Esophagus (tissue), 2 donors: Measurements from ENCODE around the gene PLA2G4A. TPM values are rescaled to one million over a fixed set of nuclear protein-coding genes. Genes with fewer than 3 reads are reported as not detected.
"Not testable (repeated sequence)": the region's sequence is repeated elsewhere in the genome, so short reads cannot be mapped to it uniquely, and the experiment has no call there.

Experiments used
- H3K27ac ChIP-seq, 2 donors: one replicate each; pipeline ENCODE4 v1.5.1; 2013; ENCODE audit warnings: low read depth in 2 of 2, mild to moderate bottlenecking in 2 of 2, inconsistent platforms in 1 of 2, low read length in 1 of 2, moderate library complexity in 1 of 2
- H3K27me3 ChIP-seq, 2 donors: one replicate each; pipeline ENCODE4 v1.6.1; 2013; ENCODE audit warnings: low read length in 2 of 2, control low read depth in 1 of 2, mild to moderate bottlenecking in 1 of 2; ENCODE audit not compliant: insufficient read depth in 2 of 2, control insufficient read depth in 1 of 2
- H3K36me3 ChIP-seq, 2 donors: one replicate each; pipeline ENCODE4 v1.6.1; 2013; ENCODE audit warnings: low read length in 1 of 2; ENCODE audit not compliant: control insufficient read depth in 2 of 2, insufficient read depth in 2 of 2
- H3K4me1 ChIP-seq, 2 donors: one replicate each; pipeline ENCODE4 v1.6.1; 2013; ENCODE audit warnings: low read length in 1 of 2; ENCODE audit not compliant: control insufficient read depth in 2 of 2, insufficient read depth in 2 of 2
- H3K4me3 ChIP-seq, 2 donors: one replicate each; pipeline ENCODE4 v1.5.1; 2013; ENCODE audit warnings: low read length in 2 of 2, mild to moderate bottlenecking in 2 of 2, low read depth in 1 of 2, moderate library complexity in 1 of 2
- H3K9me3 ChIP-seq, 2 donors: one replicate each; pipeline ENCODE4 v1.6.1; 2013; ENCODE audit warnings: mild to moderate bottlenecking in 2 of 2, low read depth in 1 of 2, low read length in 1 of 2, moderate library complexity in 1 of 2; ENCODE audit not compliant: control insufficient read depth in 2 of 2, insufficient read depth in 1 of 2
- WGBS, 2 donors: extraction: QIAGEN DNeasy Blood & Tissue Kit; methylation state at CpG; one replicate each; pipeline ENCODE4 v1.1.7; 2013; 5-methylcytosine and 5-hydroxymethylcytosine counted together
- polyA plus RNA-seq, 2 donors: library from polyadenylated mRNA; stranded (reverse); fragments of 200-250 nt; gene quantifications; one replicate each; pipeline ENCODE4 v1.2.3, GENCODE V29; 2013
- donor health status: healthy with polysubstance abuse.
- donor health status: Bipolar disorder and iron deficiency.

Gene PLA2G4A
- polyA plus RNA-seq, 2 donors: 3.1 to 6.3 TPM

- H3K27ac ChIP-seq: no peak overlapping the region
- no peaks in the 10 kb centered on the region for H3K9me3 ChIP-seq
- no peak overlapping the region for H3K4me3 ChIP-seq
- H3K4me1 ChIP-seq: no peaks in the 10 kb centered on the region
- WGBS, 2 donors: 91 to 92% methylated on average over 2 of the region's 2 CpGs
- H3K27me3 ChIP-seq: no peaks in the 10 kb centered on the region
- no peaks in the 10 kb centered on the region for H3K36me3 ChIP-seq
Observed at GRCh38 chr1:186899977-186900376, 71.2 kb downstream of the PLA2G4A start.

DNA sequence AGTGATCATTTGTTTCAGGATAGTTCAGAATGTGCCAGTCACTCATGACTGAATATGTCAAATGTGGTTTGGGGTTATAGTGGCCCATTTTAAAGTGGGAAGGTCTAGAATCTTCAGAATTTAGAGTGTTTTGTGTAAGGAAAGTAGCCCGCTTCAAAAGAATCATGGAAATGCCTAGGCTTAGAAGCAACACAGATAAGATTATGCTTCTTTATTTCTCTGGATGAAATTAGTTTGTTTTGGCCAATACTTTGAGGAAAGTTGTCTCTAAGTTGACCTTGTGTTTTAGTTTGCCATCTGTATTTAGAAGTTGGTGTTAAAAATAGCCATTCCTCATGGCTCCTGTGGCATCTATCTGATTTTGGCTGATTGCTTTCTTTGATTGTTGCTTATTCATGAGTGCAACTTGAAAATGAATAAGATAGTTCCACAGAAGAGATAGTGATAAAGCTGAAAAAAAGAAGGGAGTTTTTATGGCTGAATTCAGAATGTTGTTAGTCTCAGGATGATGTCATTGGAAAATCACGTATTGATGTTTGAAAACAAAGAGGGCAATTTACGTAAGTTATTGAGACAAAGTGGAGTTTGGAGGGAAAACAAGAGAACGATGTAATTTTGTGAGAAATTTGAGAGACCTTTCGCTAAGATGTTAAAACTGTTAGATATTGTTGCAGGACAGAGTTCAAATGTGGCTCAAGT is 71.9 kb downstream of the PLA2G4A start:
- Histone ChIP-seq H3K4me1 (no peaks in the 10 kb centered on the region), H3K27me3 (no peaks in the 10 kb centered on the region), H3K9me3 (no peaks in the 10 kb centered on the region), H3K27ac (no peak overlapping the region), H3K36me3 (no peaks in the 10 kb centered on the region), H3K4me3 (no peak overlapping the region)
- WGBS, 2 donors: 87% methylated on average over 5 of the region's 5 CpGs

- H3K4me1 ChIP-seq: no peaks in the 10 kb centered on the region
- no peaks in the 10 kb centered on the region for H3K36me3 ChIP-seq
- no peak overlapping the region for H3K4me3 ChIP-seq
- H3K27me3 ChIP-seq: no peaks in the 10 kb centered on the region
- no peak overlapping the region for H3K27ac ChIP-seq
- no peaks in the 10 kb centered on the region for H3K9me3 ChIP-seq
Observed at GRCh38 chr1:186901631-186902030, 72.9 kb downstream of the PLA2G4A start.

- no peaks in the 10 kb centered on the region for H3K36me3 ChIP-seq
- no peaks in the 10 kb centered on the region for H3K27me3 ChIP-seq
- no peaks in the 10 kb centered on the region for H3K9me3 ChIP-seq
- H3K4me3 ChIP-seq: no peak overlapping the region
- H3K4me1 ChIP-seq: no peaks in the 10 kb centered on the region
- H3K27ac ChIP-seq: no peak overlapping the region
- WGBS, 2 donors: 89% methylated on average over 7 of the region's 7 CpGs
Observed at GRCh38 chr1:186903374-186904136, 74.8 kb downstream of the PLA2G4A start.

GRCh38 chr1:186904361-186904760 is 75.6 kb downstream of the PLA2G4A start:
- H3K4me3 ChIP-seq: no peak overlapping the region
- no peaks in the 10 kb centered on the region for H3K36me3 ChIP-seq
- H3K27ac ChIP-seq: no peak overlapping the region
- WGBS, 2 donors: 32 to 36% methylated on average over 3 of the region's 3 CpGs
- H3K27me3 ChIP-seq: no peaks in the 10 kb centered on the region
- no peaks in the 10 kb centered on the region for H3K4me1 ChIP-seq
- no peaks in the 10 kb centered on the region for H3K9me3 ChIP-seq

GRCh38 chr1:186905561-186905960 is 76.8 kb downstream of the PLA2G4A start:
- Histone ChIP-seq H3K27me3 (no peaks in the 10 kb centered on the region), H3K4me3 (no peak overlapping the region), H3K36me3 (no peaks in the 10 kb centered on the region), H3K27ac (no peak overlapping the region), H3K9me3 (no peaks in the 10 kb centered on the region), H3K4me1 (no peaks in the 10 kb centered on the region)
- WGBS, 2 donors: 42 to 43% methylated on average over 1 of the region's 1 CpG

GRCh38 chr1:186915555-186915954 is 86.8 kb downstream of the PLA2G4A start:
- Histone ChIP-seq H3K36me3 (no peaks in the 10 kb centered on the region), H3K27me3 (no peaks in the 10 kb centered on the region), H3K9me3 (no peaks in the 10 kb centered on the region), H3K4me1 (no peaks in the 10 kb centered on the region), H3K4me3 (no peak overlapping the region), H3K27ac (no peak overlapping the region)
- WGBS, 2 donors: 74 to 83% methylated on average over 4 of the region's 4 CpGs

DNA sequence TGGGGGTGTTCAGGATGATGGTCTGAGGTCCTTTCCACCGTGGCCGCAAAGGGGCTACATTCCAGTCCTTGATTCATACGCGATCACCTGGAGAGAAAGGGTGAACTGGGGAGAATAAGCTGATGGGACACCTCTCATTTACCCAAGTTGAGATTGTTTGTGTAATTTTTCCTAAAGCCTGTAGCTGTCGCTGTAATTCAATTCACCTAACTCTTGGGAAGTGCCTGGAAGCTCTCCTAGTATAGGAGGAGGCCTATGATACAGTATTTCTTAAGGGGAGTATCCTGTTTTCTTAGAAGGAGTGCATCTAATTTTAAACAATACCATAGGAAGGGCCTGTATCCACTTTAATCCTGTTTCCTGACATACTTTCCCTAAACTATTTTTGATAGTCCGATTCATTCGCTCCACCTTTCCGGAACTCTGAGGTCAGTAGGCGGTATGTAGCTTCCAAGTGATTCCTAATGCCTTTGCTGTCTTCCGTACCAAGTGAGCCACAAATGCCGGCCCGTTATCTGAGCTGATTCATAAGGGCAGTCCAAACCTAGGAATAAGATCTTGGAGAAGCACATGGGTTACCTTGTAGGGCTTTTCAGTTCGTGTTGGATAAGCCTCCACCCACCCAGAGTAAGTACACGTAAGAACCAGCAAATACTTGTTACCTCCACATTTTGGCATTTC is 88.5 kb downstream of the PLA2G4A start:
- not testable (repeated sequence) for H3K4me3 ChIP-seq, H3K9me3 ChIP-seq, H3K36me3 ChIP-seq, H3K4me1 ChIP-seq, H3K27ac ChIP-seq, H3K27me3 ChIP-seq
- WGBS, 2 donors: 85% methylated on average over 14 of the region's 14 CpGs

- not testable (repeated sequence) for H3K36me3 ChIP-seq, H3K4me1 ChIP-seq, H3K27ac ChIP-seq, H3K27me3 ChIP-seq, H3K4me3 ChIP-seq, H3K9me3 ChIP-seq
- WGBS, 2 donors: 83 to 93% methylated on average over 5 of the region's 5 CpGs
Observed at GRCh38 chr1:186921386-186921785, 92.6 kb downstream of the PLA2G4A start.
